Activated CD4-positive, alpha-beta memory T cell treated with anti-CD3 and anti-CD28 coated beads, Interleukin-2, amount 10 ng/mL, durations not matched to agents 7 days and 5 days (primary cell): Measurements from ENCODE around the gene RREB1. TPM values are rescaled to one million over a fixed set of nuclear protein-coding genes. Genes with fewer than 3 reads are reported as not detected.

Experiments
- CTCF ChIA-PET: fragments of 350-600 bp; sonication (Branson Sonifier 250); formaldehyde crosslinking; loops from one replicate; lab custom pipeline; 2021; ENCODE audit warnings: antibody characterized with exemption, inconsistent platforms; lab: Charles Lee
- POLR2A ChIA-PET: fragments of 350-600 bp; sonication (Branson Sonifier 250); formaldehyde crosslinking; loops from one replicate; lab custom pipeline; 2021; ENCODE audit warnings: antibody characterized with exemption; lab: Charles Lee
- DNase-seq: peaks from one replicate; pipeline ENCODE4 v3.0.0-alpha.2; 2020
- H3K27ac Mint-ChIP-seq: one replicate; pipeline ENCODE4 v1.8.0; 2021; ENCODE audit warnings: mild to moderate bottlenecking, mixed read lengths
- H3K27me3 Mint-ChIP-seq: one replicate; pipeline ENCODE4 v1.8.0; 2021; ENCODE audit warnings: mixed read lengths
- H3K36me3 Mint-ChIP-seq: one replicate; pipeline ENCODE4 v1.8.0; 2021; ENCODE audit warnings: low read depth, mixed read lengths
- H3K4me1 Mint-ChIP-seq: one replicate; pipeline ENCODE4 v1.8.0; 2021; ENCODE audit warnings: mixed read lengths
- H3K4me3 Mint-ChIP-seq: one replicate; pipeline ENCODE4 v1.8.0; 2021; ENCODE audit warnings: mild to moderate bottlenecking, mixed read lengths
- H3K9me3 Mint-ChIP-seq: one replicate; pipeline ENCODE4 v1.8.0; 2021; ENCODE audit warnings: mixed read lengths
- total RNA-seq, 2 experiments: library from RNA; stranded (reverse); gene quantifications; one replicate each; pipeline ENCODE4 v1.2.3, GENCODE V29; 2021

Gene RREB1
- total RNA-seq = 10 to 100 TPM; 26.5 to 27.9 TPM

- Mint-ChIP-seq H3K4me1 (peaks cover 38% of the 10 kb centered on the region), H3K27me3 (no peaks in the 10 kb centered on the region), H3K27ac (peak within 1 kb of the TSS; percentile 89), H3K9me3 (no peaks in the 10 kb centered on the region), H3K4me3 (peak within 1 kb of the TSS; percentile 92), H3K36me3 (peaks cover 9% of the 10 kb centered on the region)
- DNase-seq = peak; percentile 65
- ChIA-PET CTCF (no interaction called here), POLR2A (interaction anchor here (0.9 to 6.0 kb wide), 12 partner anchors 8 to 494 kb away, joined by 3 to 76 read pairs (median 4); no protein-coding TSS in a partner anchor)
Measured at GRCh38 chr6:7107578-7108195, at the start of gene RREB1. RREB1 (plus strand) TSS chr6:7107961; CDS start chr6:7181912, 73,951 bp downstream.

- peaks cover 6% of the 10 kb centered on the region for H3K4me1 Mint-ChIP-seq
Measured at GRCh38 chr6:7058250-7058923, 49.4 kb upstream of the RREB1 start.

DNA sequence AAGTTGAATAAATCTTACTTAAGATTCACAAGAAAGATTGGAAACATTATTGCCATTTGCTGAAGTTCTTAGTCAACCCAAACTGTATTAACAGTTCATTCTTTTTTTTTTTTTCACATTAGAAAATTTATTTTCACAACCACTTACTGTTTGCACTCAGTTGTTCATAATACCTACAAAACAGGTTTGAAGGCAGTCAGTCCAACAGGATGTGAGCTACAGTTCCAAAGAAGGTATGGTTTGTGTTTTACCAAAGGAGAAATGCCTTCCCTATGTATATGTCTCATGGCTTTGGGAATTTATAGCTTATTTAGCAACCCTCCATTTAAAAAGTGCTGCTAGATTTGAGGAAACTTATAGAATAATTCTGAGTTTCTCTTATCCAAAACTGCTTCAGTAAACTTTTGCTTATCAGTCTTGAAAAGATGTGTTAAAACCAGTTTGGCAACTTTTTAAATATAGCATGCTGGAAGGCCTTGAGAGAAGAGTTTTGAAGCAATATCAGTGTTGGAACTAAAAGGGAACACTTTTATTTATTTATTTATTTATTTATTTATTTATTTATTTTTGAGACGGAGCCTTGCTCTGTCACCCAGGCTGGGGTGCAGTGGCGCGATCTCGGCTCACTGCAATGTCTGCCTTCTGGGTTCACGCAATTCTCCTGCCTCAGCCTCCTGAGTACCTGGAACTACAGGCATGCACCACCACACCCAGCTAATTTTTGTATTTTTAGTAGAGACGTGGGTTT lies 46.8 kb upstream of the RREB1 start:
- no peaks in the 10 kb centered on the region for H3K36me3 Mint-ChIP-seq
- POLR2A ChIA-PET = no interaction called here
- CTCF ChIA-PET = no interaction called here
- H3K27ac Mint-ChIP-seq = no peak overlapping the region
- no peak overlapping the region for H3K4me3 Mint-ChIP-seq
- H3K27me3 Mint-ChIP-seq = peaks cover 8% of the 10 kb centered on the region
- no peak for DNase-seq
- H3K9me3 Mint-ChIP-seq = no peaks in the 10 kb centered on the region
- peaks cover 6% of the 10 kb centered on the region for H3K4me1 Mint-ChIP-seq

More at GRCh38 chr6:7058250-7058923, 49.4 kb upstream of the RREB1 start:
- DNase-seq = peak; percentile 18
- Mint-ChIP-seq H3K4me3 (no peak overlapping the region), H3K36me3 (no peaks in the 10 kb centered on the region), H3K27ac (no peak overlapping the region), H3K9me3 (no peaks in the 10 kb centered on the region), H3K27me3 (peaks cover 10% of the 10 kb centered on the region)
- POLR2A ChIA-PET = no interaction called here
- CTCF ChIA-PET = interaction anchor here (0.6 to 1.0 kb wide), 2 partner anchors 9 to 185 kb away, joined by 3 read pairs; no protein-coding TSS in a partner anchor

GRCh38 chr6:7062451-7063162 lies 45.2 kb upstream of the RREB1 start:
- Mint-ChIP-seq H3K9me3 (no peaks in the 10 kb centered on the region), H3K27me3 (peaks cover 4% of the 10 kb centered on the region), H3K27ac (no peak overlapping the region), H3K4me1 (peaks cover 6% of the 10 kb centered on the region), H3K4me3 (no peak overlapping the region), H3K36me3 (no peaks in the 10 kb centered on the region)
- POLR2A ChIA-PET = no interaction called here
- DNase-seq = no peak
- CTCF ChIA-PET = no interaction called here

DNA sequence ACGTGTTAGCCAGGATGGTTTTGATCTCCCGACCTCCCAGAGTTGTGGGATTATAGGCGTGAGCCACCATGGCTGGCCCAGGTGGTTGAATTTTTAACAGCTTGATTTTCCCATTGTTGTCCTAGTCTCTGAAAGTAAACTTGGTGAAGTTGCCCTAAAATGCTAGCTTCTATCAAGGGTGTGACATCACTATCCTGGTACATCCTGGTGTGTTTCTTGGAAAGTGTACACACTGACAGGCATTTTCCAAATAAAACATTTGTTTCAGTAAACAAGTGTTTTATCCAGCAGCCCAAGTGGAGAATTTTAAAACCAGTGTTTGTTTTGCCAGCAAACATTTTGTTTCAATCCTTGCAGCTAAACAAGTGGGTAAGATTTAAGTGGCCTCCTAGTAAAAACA lies 40.5 kb upstream of the RREB1 start:
- Mint-ChIP-seq H3K4me3 (no peak overlapping the region), H3K4me1 (no peaks in the 10 kb centered on the region), H3K36me3 (no peaks in the 10 kb centered on the region), H3K27ac (no peak overlapping the region), H3K9me3 (no peaks in the 10 kb centered on the region), H3K27me3 (peaks cover 19% of the 10 kb centered on the region)
- CTCF ChIA-PET = interaction anchor here (0.7 kb wide), 1 partner anchor 9 kb away, joined by 3 read pairs; no protein-coding TSS in a partner anchor
- POLR2A ChIA-PET = no interaction called here
- DNase-seq = no peak

GRCh38 chr6:7071405-7071804 lies 36.4 kb upstream of the RREB1 start:
- Mint-ChIP-seq H3K36me3 (no peaks in the 10 kb centered on the region), H3K27me3 (peaks cover 42% of the 10 kb centered on the region), H3K27ac (no peak overlapping the region), H3K4me1 (peaks cover 16% of the 10 kb centered on the region), H3K9me3 (no peaks in the 10 kb centered on the region), H3K4me3 (no peak overlapping the region)
- no peak for DNase-seq
- CTCF ChIA-PET = no interaction called here
- POLR2A ChIA-PET = no interaction called here

DNA sequence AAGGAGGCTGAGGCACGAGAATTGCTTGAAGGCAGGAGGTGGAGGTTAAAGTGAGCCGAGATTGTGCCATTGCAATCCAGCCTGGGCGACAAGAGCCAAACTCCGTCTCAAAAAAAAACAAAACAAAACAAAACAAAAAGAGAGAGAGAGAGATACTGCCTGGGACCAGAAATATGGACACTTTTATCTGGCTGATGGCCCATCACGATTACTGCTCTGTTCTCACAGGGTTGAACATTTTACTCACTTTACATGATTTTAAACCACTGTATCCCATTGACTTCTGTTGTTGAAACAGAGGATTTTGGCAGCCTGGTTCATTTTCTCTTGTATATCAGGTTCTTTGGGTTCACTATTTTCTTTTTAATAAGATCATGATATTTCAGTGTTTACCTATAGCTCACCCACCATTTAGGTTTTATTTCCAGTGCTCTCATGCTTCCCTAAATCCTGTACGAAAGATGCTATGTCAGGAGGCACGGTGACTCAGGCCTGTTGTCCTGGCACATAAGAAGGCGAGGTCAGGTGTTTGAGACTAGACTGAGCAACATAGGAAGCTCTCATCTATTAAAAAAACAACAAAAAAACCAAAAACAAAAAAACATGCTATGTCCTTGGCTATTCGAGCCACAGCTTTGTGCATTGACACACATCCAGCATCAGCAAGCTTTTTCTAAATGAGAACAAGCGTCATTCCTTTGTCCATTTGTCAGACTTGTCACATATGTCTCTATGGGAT lies 34.5 kb upstream of the RREB1 start:
- Mint-ChIP-seq H3K4me1 (peaks cover 16% of the 10 kb centered on the region), H3K27me3 (peaks cover 51% of the 10 kb centered on the region), H3K9me3 (no peaks in the 10 kb centered on the region), H3K27ac (no peak overlapping the region), H3K4me3 (no peak overlapping the region), H3K36me3 (no peaks in the 10 kb centered on the region)
- CTCF ChIA-PET = interaction anchor here (0.7 kb wide), 1 partner anchor 170 kb away, joined by 4 read pairs; no protein-coding TSS in a partner anchor
- no peak for DNase-seq
- POLR2A ChIA-PET = interaction anchor here (1.2 to 1.8 kb wide), 2 partner anchors 14 to 35 kb away, joined by 5 to 11 read pairs; partner anchors contain the start of gene RREB1

GRCh38 chr6:7073821-7074525 lies 33.8 kb upstream of the RREB1 start:
- ChIA-PET POLR2A (interaction anchor here (1.2 to 1.8 kb wide), 2 partner anchors 13 to 34 kb away, joined by 5 to 11 read pairs; partner anchors contain the start of gene RREB1), CTCF (interaction anchor here (0.7 kb wide), 1 partner anchor 170 kb away, joined by 4 read pairs; no protein-coding TSS in a partner anchor)
- Mint-ChIP-seq H3K9me3 (no peaks in the 10 kb centered on the region), H3K4me3 (no peak overlapping the region), H3K27ac (no peak overlapping the region), H3K36me3 (no peaks in the 10 kb centered on the region), H3K4me1 (peaks cover 16% of the 10 kb centered on the region), H3K27me3 (peaks cover 54% of the 10 kb centered on the region)
- DNase-seq = peak; percentile 69

DNA sequence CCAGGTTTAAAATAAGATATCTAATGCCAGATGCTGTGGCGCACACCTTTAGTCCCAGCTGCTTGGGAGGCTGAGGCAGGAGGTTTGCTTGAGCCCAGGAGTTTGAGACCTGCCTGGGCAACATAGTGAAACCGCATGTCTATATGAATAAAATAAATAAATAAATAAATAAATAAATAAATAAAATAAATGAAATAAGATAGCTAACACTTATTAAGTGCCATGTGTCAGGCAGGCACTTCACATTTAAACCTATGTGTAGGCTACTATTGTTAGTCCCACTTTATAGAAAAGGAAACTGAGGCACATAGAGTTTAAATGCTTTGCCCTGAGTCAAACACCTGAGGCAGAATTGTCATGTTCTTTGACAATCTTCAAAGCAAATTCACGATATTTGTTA lies 32.9 kb upstream of the RREB1 start:
- ChIA-PET POLR2A (interaction anchor here (1.8 kb wide), 1 partner anchor 12 kb away, joined by 11 read pairs; no protein-coding TSS in a partner anchor), CTCF (no interaction called here)
- peaks cover 16% of the 10 kb centered on the region for H3K4me1 Mint-ChIP-seq
- H3K36me3 Mint-ChIP-seq = no peaks in the 10 kb centered on the region
- no peaks in the 10 kb centered on the region for H3K9me3 Mint-ChIP-seq
- no peak overlapping the region for H3K4me3 Mint-ChIP-seq
- no peak for DNase-seq
- peaks cover 52% of the 10 kb centered on the region for H3K27me3 Mint-ChIP-seq
- H3K27ac Mint-ChIP-seq = no peak overlapping the region

DNA sequence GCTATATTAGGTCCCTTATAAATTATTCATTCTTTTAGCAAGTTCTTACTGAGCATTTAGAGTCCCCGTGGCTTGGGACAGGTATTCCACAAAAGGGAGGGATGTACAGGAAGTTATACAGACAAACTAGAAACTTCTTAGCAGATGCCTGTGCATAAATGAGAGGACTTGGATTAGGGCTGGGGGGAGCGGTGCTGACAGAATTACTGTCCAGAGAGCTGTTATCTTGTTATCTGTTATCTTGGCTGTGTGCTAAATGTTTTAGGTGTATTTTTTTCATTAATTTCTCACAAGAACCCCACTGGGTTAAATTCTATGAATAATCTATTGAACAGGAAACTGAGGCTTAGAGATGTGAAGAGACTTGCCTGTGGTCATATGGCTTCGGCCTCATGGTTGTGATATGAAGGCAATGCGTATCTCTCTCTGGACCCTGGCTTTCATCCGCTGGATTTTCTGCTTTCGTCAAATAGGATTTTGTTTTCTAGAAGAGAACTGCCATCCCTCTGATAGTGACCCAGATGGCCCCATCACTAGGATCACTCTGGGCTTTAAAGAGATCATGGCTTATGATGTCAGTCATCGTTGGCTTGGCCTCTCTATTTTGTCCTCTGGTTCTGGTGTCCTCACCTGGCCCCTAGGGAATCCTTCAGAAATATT lies 32.3 kb upstream of the RREB1 start:
- ChIA-PET POLR2A (interaction anchor here (1.6 kb wide), 1 partner anchor 11 kb away, joined by 3 read pairs; no protein-coding TSS in a partner anchor), CTCF (no interaction called here)
- peaks cover 52% of the 10 kb centered on the region for H3K27me3 Mint-ChIP-seq

DNA sequence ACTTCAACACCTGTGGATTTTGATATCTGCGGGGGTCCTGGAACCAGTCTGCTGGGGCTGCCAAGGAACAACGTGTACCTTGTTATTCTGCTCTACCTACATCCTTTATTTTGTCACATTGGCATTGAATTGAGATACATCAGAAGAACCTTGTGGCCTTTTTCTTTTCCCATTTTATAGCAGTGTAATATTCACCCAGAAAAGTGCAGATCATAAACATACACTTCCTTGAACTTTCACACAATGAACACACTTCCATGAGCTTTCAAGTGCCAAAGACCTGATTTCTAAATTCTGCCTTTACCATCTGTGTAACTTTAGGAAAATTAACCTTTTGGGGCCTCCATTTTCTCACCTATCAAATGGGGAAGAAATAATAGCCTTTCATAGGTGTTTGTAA lies 29.9 kb upstream of the RREB1 start:
- ChIA-PET POLR2A (no interaction called here), CTCF (no interaction called here)
- Mint-ChIP-seq H3K27ac (no peak overlapping the region), H3K4me3 (no peak overlapping the region), H3K4me1 (peaks cover 16% of the 10 kb centered on the region), H3K9me3 (no peaks in the 10 kb centered on the region), H3K27me3 (peaks cover 42% of the 10 kb centered on the region), H3K36me3 (no peaks in the 10 kb centered on the region)
- no peak for DNase-seq

More for the DNA sequence above, 32.3 kb upstream of the RREB1 start:
- Mint-ChIP-seq H3K9me3 (no peaks in the 10 kb centered on the region), H3K27ac (no peak overlapping the region), H3K36me3 (no peaks in the 10 kb centered on the region), H3K4me3 (no peak overlapping the region), H3K4me1 (peaks cover 16% of the 10 kb centered on the region)
- no peak for DNase-seq
